Measurements from ENCODE around the gene DNTT.

DNTT gene

GRCh38 chr10:96287392-96288105 lies 16.7 kb upstream of the DNTT start:
- DNase-seq (ENCODE audit: low read depth), result peak; percentile 78

DNA sequence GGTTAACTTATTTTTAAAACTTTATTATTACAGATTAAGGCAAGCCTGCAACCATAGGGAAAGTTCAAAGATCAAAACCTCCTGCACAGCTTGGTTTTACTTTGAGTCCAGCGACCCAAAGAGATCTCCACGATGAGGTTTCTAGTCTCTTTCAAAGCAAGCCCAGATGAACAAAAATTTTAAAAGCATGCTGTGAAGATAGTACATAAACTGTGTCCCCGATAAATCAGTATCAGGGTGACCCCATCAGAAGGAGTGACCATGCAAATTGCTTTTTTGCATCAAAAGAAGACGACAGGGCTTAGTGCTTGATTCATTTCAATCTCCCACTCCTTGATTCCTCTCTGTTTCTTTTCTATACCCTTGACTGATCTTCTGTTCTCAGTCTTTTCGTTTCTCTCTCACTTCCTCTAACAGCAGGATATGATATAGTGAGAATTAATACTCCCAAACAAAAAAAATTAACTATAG lies 16.0 kb upstream of the DNTT start:
- DNase-seq (ENCODE audit: low read depth), result no peak
- H3K4me3 ChIP-seq (ENCODE audit: low read length), result no peak overlapping the region
- no peak for TF ChIP-seq CTCF (IDR thresholded peaks at IDR 0.05; ENCODE audit: insufficient read depth, low read depth, low read length, missing control alignments)

More at GRCh38 chr10:96287392-96288105, 16.7 kb upstream of the DNTT start:
- no peak overlapping the region for H3K4me3 ChIP-seq (ENCODE audit: low read length)
- no peak for TF ChIP-seq CTCF (IDR thresholded peaks at IDR 0.05; ENCODE audit: insufficient read depth, low read depth, low read length, missing control alignments)

GRCh38 chr10:96289218-96289910 lies 14.9 kb upstream of the DNTT start:
- H3K4me3 ChIP-seq (ENCODE audit: low read length), result no peak overlapping the region
- TF ChIP-seq CTCF (IDR thresholded peaks at IDR 0.05; ENCODE audit: insufficient read depth, low read depth, low read length, missing control alignments), result no peak
- no peak for DNase-seq (ENCODE audit: low read depth)

DNA sequence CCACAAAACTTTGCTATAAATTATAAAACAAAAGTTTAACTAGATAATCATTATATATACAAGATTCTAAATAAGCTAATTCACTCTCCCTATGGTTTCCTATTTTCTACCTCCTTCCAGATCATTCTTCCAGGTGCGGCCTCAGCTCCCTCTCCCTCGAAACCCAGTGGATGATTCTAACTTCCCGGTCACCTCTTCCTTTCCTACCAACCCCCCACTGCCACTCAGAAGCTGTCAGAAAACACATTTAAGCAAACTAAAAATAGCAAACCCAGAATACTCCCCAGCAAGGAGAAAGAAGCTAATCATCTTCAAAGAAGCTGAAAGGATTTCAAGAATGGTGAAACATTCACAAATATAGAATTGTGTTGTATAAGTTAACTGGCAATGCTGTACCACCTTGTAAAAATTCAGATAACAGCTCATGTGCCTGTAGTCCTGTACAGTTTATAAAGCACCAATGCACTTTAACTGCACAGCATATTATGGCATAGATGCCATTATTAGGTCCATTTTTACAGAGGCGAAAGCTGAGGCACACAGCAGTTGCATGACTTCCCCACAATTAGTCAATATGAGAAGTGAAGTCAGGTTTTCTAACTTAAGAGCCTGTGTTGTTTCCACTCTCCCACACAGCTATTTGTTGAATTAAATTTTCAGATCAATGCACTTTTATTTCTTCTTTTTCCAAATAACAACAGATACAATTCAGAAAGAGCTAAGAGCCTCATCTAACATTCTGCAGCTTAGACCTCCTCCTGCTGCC lies 13.7 kb upstream of the DNTT start:
- no peak for TF ChIP-seq CTCF (IDR thresholded peaks at IDR 0.05; ENCODE audit: insufficient read depth, low read depth, low read length, missing control alignments)
- DNase-seq (ENCODE audit: low read depth), result no peak
- no peak overlapping the region for H3K4me3 ChIP-seq (ENCODE audit: low read length)

- peak; percentile 68 for TF ChIP-seq CTCF (IDR thresholded peaks at IDR 0.05; ENCODE audit: insufficient read depth, low read depth, low read length, missing control alignments)
- peak; percentile 68 for DNase-seq (ENCODE audit: low read depth)
These were observed 11.0 kb upstream of the DNTT start for GRCh38 chr10:96292971-96293920.

GRCh38 chr10:96295475-96295874 lies 8.8 kb upstream of the DNTT start:
- TF ChIP-seq CTCF (IDR thresholded peaks at IDR 0.05; ENCODE audit: insufficient read depth, low read depth, low read length, missing control alignments), result no peak
- DNase-seq (ENCODE audit: low read depth), result no peak
- H3K4me3 ChIP-seq (ENCODE audit: low read length), result no peak overlapping the region

More at GRCh38 chr10:96292971-96293920, 11.0 kb upstream of the DNTT start:
- no peak overlapping the region for H3K4me3 ChIP-seq (ENCODE audit: low read length)

Measured in epithelial cell of esophagus (primary cell).